GM18519 (cell line): Measurements from ENCODE around the gene FGF18.
"Not testable (repeated sequence)": the region's sequence is repeated elsewhere in the genome, so short reads cannot be mapped to it uniquely, and the experiment has no call there.

Experiments used
- ATAC-seq: cut with Tn5 transposase; IDR thresholded peaks from one replicate; pipeline ENCODE4 v1.9.1; 2021; ENCODE audit warnings: mild to moderate bottlenecking, moderate library complexity; ENCODE audit not compliant: unreplicated experiment, low FRiP score

Gene FGF18

GRCh38 chr5:171488876-171489275 is 69.4 kb downstream of the FGF18 start:
- no peak for ATAC-seq

- no peak for ATAC-seq
These were observed 73.3 kb downstream of the FGF18 start for GRCh38 chr5:171492781-171493180.

DNA sequence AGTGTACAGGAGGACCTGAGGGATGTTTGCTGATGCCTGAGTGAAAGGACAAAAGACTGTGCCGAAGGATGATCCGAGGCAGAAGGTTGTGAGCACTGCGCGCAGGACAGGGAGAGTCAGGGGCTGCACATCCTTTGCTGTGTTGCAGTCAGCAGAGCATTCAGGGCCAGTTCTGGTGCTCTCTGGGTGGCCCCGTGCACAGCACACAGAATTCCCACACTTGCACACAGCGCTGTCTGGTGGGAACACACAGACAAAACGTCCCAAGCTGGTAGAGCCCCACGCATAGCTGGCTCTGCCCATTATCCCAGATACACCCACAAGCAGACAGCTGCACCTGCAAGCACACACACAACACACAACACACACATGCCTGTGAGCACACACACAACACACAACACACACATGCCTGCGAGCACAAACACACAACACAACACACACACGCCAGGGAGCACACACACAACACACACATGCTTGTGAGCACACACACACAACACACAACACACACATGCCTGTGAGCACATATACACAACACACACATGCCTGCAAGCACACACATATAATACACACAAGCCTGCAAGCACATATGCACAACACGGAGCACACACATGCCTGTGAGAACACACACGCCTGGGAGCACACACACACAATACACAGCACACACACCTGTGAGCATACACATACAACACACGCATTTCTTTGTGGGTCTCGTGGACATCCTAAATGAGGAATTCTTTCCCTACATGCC is 74.4 kb downstream of the FGF18 start:
- ATAC-seq: no peak

DNA sequence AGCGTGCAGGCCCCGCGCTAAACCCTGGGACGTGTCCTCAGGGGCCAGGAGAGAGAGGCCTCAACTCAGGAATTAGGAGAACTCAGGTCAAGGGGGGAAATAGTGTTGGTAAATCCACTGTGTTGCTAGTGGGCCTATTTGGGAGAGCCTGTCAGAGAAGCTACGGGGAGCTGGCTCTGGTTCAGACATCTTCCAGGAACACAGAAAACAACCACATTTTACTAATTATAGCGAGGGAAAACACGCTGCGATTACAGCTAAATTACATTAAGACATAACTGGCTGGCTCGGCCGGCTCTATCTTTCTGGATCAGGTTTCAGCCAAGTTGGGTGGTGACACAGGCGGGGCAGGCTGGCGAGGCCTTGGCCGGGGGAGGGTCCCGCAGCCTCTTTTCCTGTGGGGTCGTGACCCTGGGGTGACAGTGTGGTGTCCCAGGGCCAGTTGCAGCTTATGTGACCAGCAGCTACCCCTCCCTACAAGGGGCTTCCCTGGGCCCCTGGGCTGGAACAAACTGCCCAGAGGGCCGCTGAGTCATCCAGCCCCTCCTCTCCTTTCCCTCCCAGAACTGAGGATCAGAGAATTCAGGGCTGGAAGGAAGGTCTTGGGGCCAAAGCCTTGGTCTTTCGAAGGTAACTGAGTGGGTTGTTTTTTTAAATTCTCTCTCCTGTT is 75.1 kb downstream of the FGF18 start:
- ATAC-seq: no peak

- ATAC-seq: no peak
These were observed 75.8 kb downstream of the FGF18 start for GRCh38 chr5:171495122-171495700.

GRCh38 chr5:171496456-171496855 is 77.0 kb downstream of the FGF18 start:
- ATAC-seq: no peak

DNA sequence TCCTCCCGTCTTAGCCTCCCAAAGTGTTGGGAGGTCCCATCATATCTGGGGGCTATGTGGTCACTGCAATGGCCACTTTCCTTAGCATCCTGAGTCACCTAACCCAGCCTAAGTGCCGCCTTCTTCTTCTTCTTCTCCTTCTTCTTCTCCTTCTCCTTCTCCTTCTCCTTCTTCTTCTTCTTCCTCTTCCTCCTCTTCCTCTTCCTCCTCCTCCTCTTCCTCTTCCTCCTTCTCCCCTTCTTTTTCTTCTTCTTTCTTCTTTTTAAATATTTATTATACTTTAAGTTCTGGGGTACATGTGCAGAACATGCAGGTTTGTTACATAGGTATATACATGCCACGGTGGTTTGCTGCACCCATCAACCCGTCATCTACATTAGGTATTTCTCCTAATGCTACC is 78.0 kb downstream of the FGF18 start:
- ATAC-seq: not testable (repeated sequence)

- ATAC-seq: no peak
These were observed 78.7 kb downstream of the FGF18 start for GRCh38 chr5:171498166-171498565.

DNA sequence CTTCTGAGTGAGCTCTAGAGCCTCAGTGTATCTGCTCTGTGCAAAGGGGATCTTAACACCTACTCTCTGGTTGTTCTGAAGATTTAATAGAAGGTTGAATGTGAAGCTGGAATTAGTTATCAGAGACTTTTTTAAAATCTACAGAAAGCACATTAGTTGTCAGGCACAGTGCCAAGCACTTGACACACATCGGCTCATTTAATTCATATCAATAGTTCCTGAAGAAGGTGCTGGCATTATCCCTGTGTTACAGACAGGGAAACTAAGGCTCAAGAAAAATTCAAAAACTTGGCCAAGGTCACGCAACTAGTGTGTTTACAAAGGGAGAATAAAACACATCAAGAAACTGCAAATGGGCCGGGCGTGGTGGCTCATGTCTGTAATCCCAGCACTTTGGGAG is 80.2 kb downstream of the FGF18 start:
- no peak for ATAC-seq

DNA sequence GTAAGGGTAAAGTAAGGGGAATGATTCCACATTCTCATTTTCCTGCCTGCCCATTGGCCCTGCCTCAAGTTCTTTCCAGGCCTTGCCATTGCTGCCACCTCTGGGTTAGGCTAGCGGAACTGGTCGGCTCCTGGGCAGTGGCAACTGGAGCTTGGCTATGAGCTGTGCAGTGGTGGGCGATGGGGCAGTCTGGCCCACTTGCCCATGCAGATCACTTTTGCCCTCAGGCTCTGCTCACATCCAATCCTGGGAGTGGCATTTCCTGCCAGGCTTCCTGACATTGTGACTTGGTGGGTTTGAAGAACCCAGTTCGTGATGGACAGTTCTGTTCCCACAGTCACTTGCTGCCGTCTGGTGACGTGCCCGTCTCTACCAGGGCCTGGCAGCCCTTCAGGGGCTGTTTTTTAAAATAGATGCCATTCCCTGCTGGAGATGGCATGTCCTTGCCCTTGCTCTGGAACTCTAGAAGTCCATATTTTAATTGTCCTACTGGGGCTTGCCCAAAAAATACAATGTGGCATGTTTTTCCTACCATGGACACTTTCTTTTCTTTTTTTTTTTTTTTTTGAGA is 86.1 kb downstream of the FGF18 start:
- ATAC-seq: no peak

GRCh38 chr5:171506951-171507350 is 87.5 kb downstream of the FGF18 start:
- no peak for ATAC-seq
